ENCODE data around the gene GABBR2. TPM values are rescaled to one million over a fixed set of nuclear protein-coding genes. Genes with fewer than 3 reads are reported as not detected.

The GABBR2 gene
- total and polyA plus RNA-seq, 2 of the 8 experiments (the other 6 are each of a cell fraction or from before 2014, with no cell fraction given), result 0.50 to 1.2 TPM

DNA sequence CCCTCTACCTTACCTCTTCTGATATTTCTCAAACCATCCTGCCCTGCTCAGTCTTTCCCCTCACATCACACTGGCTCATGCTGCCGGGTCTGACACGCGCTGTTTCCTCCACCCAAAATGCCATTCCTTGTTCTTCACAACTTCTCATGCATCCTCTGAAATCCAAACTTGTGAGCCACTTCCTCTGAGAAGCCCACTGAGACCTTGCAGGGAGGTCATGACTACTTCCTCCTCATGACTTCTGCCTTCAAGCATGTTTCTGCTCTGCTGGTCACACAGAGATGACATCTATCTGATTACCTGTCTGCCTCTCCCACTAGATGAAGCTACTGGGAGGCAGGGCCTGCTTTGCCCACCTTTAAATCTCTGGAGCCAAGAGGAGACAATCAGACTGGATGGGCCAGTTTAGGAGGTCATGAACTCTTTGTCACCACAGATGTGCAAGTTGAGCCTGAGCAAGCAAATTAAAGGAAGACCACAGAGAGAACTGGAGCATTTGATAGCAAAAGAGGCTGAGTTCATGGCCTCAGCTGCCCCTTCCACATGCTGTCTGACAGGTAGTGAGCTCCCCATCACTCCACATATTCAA lies 333.5 kb downstream of the GABBR2 start (continued):
- TF ChIP-seq, protein P1, sequence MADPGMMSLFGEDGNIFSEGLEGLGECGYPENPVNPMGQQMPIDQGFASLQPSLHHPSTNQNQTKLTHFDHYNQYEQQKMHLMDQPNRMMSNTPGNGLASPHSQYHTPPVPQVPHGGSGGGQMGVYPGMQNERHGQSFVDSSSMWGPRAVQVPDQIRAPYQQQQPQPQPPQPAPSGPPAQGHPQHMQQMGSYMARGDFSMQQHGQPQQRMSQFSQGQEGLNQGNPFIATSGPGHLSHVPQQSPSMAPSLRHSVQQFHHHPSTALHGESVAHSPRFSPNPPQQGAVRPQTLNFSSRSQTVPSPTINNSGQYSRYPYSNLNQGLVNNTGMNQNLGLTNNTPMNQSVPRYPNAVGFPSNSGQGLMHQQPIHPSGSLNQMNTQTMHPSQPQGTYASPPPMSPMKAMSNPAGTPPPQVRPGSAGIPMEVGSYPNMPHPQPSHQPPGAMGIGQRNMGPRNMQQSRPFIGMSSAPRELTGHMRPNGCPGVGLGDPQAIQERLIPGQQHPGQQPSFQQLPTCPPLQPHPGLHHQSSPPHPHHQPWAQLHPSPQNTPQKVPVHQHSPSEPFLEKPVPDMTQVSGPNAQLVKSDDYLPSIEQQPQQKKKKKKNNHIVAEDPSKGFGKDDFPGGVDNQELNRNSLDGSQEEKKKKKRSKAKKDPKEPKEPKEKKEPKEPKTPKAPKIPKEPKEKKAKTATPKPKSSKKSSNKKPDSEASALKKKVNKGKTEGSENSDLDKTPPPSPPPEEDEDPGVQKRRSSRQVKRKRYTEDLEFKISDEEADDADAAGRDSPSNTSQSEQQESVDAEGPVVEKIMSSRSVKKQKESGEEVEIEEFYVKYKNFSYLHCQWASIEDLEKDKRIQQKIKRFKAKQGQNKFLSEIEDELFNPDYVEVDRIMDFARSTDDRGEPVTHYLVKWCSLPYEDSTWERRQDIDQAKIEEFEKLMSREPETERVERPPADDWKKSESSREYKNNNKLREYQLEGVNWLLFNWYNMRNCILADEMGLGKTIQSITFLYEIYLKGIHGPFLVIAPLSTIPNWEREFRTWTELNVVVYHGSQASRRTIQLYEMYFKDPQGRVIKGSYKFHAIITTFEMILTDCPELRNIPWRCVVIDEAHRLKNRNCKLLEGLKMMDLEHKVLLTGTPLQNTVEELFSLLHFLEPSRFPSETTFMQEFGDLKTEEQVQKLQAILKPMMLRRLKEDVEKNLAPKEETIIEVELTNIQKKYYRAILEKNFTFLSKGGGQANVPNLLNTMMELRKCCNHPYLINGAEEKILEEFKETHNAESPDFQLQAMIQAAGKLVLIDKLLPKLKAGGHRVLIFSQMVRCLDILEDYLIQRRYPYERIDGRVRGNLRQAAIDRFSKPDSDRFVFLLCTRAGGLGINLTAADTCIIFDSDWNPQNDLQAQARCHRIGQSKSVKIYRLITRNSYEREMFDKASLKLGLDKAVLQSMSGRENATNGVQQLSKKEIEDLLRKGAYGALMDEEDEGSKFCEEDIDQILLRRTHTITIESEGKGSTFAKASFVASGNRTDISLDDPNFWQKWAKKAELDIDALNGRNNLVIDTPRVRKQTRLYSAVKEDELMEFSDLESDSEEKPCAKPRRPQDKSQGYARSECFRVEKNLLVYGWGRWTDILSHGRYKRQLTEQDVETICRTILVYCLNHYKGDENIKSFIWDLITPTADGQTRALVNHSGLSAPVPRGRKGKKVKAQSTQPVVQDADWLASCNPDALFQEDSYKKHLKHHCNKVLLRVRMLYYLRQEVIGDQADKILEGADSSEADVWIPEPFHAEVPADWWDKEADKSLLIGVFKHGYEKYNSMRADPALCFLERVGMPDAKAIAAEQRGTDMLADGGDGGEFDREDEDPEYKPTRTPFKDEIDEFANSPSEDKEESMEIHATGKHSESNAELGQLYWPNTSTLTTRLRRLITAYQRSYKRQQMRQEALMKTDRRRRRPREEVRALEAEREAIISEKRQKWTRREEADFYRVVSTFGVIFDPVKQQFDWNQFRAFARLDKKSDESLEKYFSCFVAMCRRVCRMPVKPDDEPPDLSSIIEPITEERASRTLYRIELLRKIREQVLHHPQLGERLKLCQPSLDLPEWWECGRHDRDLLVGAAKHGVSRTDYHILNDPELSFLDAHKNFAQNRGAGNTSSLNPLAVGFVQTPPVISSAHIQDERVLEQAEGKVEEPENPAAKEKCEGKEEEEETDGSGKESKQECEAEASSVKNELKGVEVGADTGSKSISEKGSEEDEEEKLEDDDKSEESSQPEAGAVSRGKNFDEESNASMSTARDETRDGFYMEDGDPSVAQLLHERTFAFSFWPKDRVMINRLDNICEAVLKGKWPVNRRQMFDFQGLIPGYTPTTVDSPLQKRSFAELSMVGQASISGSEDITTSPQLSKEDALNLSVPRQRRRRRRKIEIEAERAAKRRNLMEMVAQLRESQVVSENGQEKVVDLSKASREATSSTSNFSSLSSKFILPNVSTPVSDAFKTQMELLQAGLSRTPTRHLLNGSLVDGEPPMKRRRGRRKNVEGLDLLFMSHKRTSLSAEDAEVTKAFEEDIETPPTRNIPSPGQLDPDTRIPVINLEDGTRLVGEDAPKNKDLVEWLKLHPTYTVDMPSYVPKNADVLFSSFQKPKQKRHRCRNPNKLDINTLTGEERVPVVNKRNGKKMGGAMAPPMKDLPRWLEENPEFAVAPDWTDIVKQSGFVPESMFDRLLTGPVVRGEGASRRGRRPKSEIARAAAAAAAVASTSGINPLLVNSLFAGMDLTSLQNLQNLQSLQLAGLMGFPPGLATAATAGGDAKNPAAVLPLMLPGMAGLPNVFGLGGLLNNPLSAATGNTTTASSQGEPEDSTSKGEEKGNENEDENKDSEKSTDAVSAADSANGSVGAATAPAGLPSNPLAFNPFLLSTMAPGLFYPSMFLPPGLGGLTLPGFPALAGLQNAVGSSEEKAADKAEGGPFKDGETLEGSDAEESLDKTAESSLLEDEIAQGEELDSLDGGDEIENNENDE (IDR thresholded peaks at IDR 0.05; ENCODE audit: insufficient replicate concordance, low read length), result no peak
- TF ChIP-seq SRF (IDR thresholded peaks at IDR 0.05; ENCODE audit: low read depth, low read length), result no peak
- no peak for TF ChIP-seq CREB1 (IDR thresholded peaks at IDR 0.05)
- no peak for TF ChIP-seq SP4 (IDR thresholded peaks at IDR 0.05; ENCODE audit: low read length)
- TF ChIP-seq CHD2 (IDR thresholded peaks at IDR 0.05; ENCODE audit: low read length), result no peak
- no peak for TF ChIP-seq CEBPB (IDR thresholded peaks at IDR 0.05; ENCODE audit: low read depth, low read length)
- TF ChIP-seq ZNF274 (IDR thresholded peaks at IDR 0.05; ENCODE audit: borderline replicate concordance, extremely low read depth, low read length), result no peak
- TF ChIP-seq NANOG (IDR thresholded peaks at IDR 0.05; ENCODE audit: insufficient read depth, low read depth, low read length, poor library complexity, severe bottlenecking), result no peak

Data from H1 (cell line).